Epithelial cell of esophagus (primary cell): ENCODE data around the gene BAIAP2.

Experiments used
- DNase-seq: peaks from one replicate; pipeline ENCODE4 v3.0.0; 2010; ENCODE audit warnings: low read depth
- H3K4me3 ChIP-seq: 2 replicates; pipeline ENCODE4 v1.5.1; 2011; ENCODE audit warnings: mild to moderate bottlenecking, low read length, control low read depth
- CTCF ChIP-seq: IDR thresholded peaks from 2 replicates; pipeline ENCODE4 v1.5.1; 2011; ENCODE audit warnings: low read depth, mild to moderate bottlenecking, low read length, control low read depth, inconsistent platforms; ENCODE audit not compliant: insufficient read depth; ENCODE audit errors: missing control alignments

The BAIAP2 gene

GRCh38 chr17:81068411-81069134, 33.6 kb downstream of the BAIAP2 start:
- DNase-seq, result no peak
- no peak overlapping the region for H3K4me3 ChIP-seq
- no peak for TF ChIP-seq CTCF

- H3K4me3 ChIP-seq, result no peak overlapping the region
- no peak for TF ChIP-seq CTCF
- DNase-seq, result no peak
Measured at GRCh38 chr17:81069135-81069645, 34.2 kb downstream of the BAIAP2 start.

GRCh38 chr17:81070541-81071246, 35.7 kb downstream of the BAIAP2 start:
- no peak overlapping the region for H3K4me3 ChIP-seq
- no peak for TF ChIP-seq CTCF
- no peak for DNase-seq

DNA sequence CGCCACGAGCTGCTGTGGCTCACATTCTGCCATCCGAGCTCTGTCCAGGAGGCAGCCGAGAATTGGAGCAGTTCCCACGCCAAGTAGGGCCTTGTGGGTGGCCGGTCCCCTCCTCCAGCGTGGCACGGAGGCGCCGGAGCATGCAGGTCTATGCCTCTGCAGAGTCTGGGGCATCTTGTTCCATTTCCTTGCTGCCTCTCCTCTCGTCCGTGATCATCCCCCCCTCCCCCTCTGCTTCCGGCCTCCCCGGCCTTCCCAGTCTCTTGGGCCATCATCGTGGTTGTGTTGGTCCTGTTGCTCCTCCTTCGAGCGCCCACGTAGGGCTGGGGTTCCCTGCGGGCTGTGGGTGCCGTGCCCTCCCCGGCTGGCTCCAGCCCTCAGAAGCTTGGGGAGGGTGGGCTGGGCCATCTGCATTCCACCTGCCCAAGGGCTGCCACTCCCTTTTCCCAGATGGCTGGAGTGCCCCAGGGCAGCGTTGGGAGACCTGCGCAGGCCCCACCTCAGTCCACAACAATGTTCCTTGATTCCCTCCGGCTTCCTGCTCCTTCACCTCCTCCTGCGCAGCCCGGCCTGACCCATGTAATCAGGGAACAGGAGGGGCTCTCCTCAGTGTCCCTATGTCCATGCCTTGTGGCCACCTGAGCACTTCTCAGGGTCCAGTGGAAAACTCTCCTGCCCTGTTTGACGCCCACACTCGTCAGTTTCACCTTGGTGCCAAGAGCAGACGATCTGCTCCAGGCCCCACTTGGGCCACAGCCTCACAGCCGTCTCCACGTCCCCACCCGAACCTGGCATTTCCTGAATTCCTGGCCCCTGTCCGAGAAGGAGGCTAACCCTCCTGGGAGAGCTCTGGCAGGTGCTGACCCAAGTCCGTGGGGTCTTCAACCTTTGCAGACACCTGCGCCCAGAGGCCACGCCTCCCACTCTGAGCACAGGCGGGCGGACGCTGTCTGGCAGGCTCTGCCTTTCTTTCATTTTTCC, 37.1 kb downstream of the BAIAP2 start:
- DNase-seq, result no peak
- TF ChIP-seq CTCF, result no peak

GRCh38 chr17:81073967-81074839, 39.3 kb downstream of the BAIAP2 start:
- no peak for TF ChIP-seq CTCF
- no peak overlapping the region for H3K4me3 ChIP-seq
- DNase-seq, result no peak

More for the DNA sequence above, 37.1 kb downstream of the BAIAP2 start:
- H3K4me3 ChIP-seq, result no peak overlapping the region

DNA sequence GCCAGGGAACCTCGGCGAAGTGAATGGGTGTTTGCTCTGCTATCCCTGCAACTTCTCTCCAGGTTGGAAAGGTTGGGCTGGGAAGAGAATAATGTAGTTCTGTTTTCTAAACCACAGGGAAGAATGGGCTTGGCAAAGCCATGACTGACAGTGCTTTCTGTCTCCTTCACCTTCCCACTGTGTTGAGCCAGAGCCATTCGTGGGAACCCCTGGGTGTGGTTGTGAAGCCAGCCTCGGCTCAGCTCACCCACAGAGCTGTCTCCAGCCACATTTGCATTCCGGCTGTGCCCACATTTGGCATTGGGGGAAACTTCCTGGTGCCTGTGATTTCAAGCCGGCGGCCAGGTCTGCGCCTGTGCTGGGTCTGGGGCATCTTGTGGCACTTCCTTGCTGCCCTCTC, 39.9 kb downstream of the BAIAP2 start:
- H3K4me3 ChIP-seq, result no peak overlapping the region
- no peak for DNase-seq

More for the DNA sequence above, 39.9 kb downstream of the BAIAP2 start:
- no peak for TF ChIP-seq CTCF
